NB4 (cell line): Measurements from ENCODE around the gene ANKRD13B.
A peak's percentile ranks its signal among the peaks of the same experiment; 100 is the strongest.

Experiments used
- DNase-seq: peaks from one replicate; pipeline ENCODE4 v3.0.0; 2010; ENCODE audit warnings: low read depth
- H3K4me3 ChIP-seq: one replicate; pipeline ENCODE4 v1.5.1; 2011; ENCODE audit warnings: mild to moderate bottlenecking, low read depth, low read length, moderate library complexity
- CTCF ChIP-seq: IDR thresholded peaks from one replicate; pipeline ENCODE4 v1.5.1; 2012; ENCODE audit warnings: low read depth, low read length
- MAX ChIP-seq: IDR thresholded peaks from 2 replicates; pipeline ENCODE4 v1.6.1; 2011; ENCODE audit warnings: low read depth, low read length
- MYC ChIP-seq: IDR thresholded peaks from 2 replicates; pipeline ENCODE4 v1.6.1; 2011; ENCODE audit warnings: low read depth, low read length
- POLR2A ChIP-seq: IDR thresholded peaks from 2 replicates; pipeline ENCODE4 v1.6.1; 2011; ENCODE audit warnings: mild to moderate bottlenecking; ENCODE audit not compliant: insufficient read length; ENCODE audit errors: extremely low read depth

Gene ANKRD13B

GRCh38 chr17:29571486-29571882 is 21.4 kb upstream of the ANKRD13B start:
- no peak for TF ChIP-seq MYC
- TF ChIP-seq MAX, result no peak
- no peak for TF ChIP-seq POLR2A
- no peak for TF ChIP-seq CTCF
- H3K4me3 ChIP-seq, result no peak overlapping the region
- no peak for DNase-seq

- TF ChIP-seq POLR2A, result no peak
- no peak overlapping the region for H3K4me3 ChIP-seq
- DNase-seq, result peak; percentile 7
Observed at GRCh38 chr17:29571883-29572681, 20.9 kb upstream of the ANKRD13B start.

- no peak overlapping the region for H3K4me3 ChIP-seq
- TF ChIP-seq POLR2A (no peak), CTCF (no peak), MYC (no peak), MAX (no peak)
- DNase-seq, result no peak
Observed at GRCh38 chr17:29572691-29573557, 20.0 kb upstream of the ANKRD13B start.

- DNase-seq, result no peak
- H3K4me3 ChIP-seq, result no peak overlapping the region
- no peak for TF ChIP-seq MYC
- TF ChIP-seq MAX, result no peak
- TF ChIP-seq POLR2A, result no peak
- TF ChIP-seq CTCF, result no peak
Observed at GRCh38 chr17:29573558-29573869, 19.4 kb upstream of the ANKRD13B start.

GRCh38 chr17:29573871-29574731 is 18.8 kb upstream of the ANKRD13B start:
- no peak overlapping the region for H3K4me3 ChIP-seq
- no peak for TF ChIP-seq POLR2A
- no peak for TF ChIP-seq MAX
- no peak for TF ChIP-seq MYC
- no peak for TF ChIP-seq CTCF
- no peak for DNase-seq
